Measurements from ENCODE around the gene RGL2. TPM values are rescaled to one million over a fixed set of nuclear protein-coding genes. Genes with fewer than 3 reads are reported as not detected.

RGL2 gene
- total and polyA plus RNA-seq, 2 of the 13 experiments (the other 11 are each of a cell fraction or from before 2014, with no cell fraction given) = 22.9 to 47.4 TPM

GRCh38 chr6:33317669-33318425 lies 19.1 kb upstream of the RGL2 start, which contains the start of gene ZBTB22 (continued):
- TF ChIP-seq, protein P1, sequence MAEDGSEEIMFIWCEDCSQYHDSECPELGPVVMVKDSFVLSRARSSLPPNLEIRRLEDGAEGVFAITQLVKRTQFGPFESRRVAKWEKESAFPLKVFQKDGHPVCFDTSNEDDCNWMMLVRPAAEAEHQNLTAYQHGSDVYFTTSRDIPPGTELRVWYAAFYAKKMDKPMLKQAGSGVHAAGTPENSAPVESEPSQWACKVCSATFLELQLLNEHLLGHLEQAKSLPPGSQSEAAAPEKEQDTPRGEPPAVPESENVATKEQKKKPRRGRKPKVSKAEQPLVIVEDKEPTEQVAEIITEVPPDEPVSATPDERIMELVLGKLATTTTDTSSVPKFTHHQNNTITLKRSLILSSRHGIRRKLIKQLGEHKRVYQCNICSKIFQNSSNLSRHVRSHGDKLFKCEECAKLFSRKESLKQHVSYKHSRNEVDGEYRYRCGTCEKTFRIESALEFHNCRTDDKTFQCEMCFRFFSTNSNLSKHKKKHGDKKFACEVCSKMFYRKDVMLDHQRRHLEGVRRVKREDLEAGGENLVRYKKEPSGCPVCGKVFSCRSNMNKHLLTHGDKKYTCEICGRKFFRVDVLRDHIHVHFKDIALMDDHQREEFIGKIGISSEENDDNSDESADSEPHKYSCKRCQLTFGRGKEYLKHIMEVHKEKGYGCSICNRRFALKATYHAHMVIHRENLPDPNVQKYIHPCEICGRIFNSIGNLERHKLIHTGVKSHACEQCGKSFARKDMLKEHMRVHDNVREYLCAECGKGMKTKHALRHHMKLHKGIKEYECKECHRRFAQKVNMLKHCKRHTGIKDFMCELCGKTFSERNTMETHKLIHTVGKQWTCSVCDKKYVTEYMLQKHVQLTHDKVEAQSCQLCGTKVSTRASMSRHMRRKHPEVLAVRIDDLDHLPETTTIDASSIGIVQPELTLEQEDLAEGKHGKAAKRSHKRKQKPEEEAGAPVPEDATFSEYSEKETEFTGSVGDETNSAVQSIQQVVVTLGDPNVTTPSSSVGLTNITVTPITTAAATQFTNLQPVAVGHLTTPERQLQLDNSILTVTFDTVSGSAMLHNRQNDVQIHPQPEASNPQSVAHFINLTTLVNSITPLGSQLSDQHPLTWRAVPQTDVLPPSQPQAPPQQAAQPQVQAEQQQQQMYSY (CRISPR knock-in tag; IDR thresholded peaks at IDR 0.05) = 0 out of 2 replicates have a peak, but pooled peaks have one; percentile 53
- TF ChIP-seq ZFY (CRISPR knock-in tag; IDR thresholded peaks at IDR 0.05) (peak; percentile 56; the same call in 1 of the 2 replicates), GMEB2 (CRISPR knock-in tag; IDR thresholded peaks at IDR 0.05; ENCODE audit: low read depth) (0 out of 2 replicates have a peak, but pooled peaks have one; percentile 29), ZNF318 (CRISPR knock-in tag; IDR thresholded peaks at IDR 0.05) (no peak), CBX1 (IDR thresholded peaks at IDR 0.05; ENCODE audit: low read depth) (no peak), HCFC1 (IDR thresholded peaks at IDR 0.05; ENCODE audit: low read depth, low read length) (0 out of 2 replicates have a peak, but pooled peaks have one; percentile 18), BHLHE40 (IDR thresholded peaks at IDR 0.05; ENCODE audit: low read length) (0 out of 2 replicates have a peak, but pooled peaks have one; percentile 26), ZBTB3 (CRISPR knock-in tag; IDR thresholded peaks at IDR 0.05; ENCODE audit: borderline replicate concordance, low read depth) (no peak), FOXM1 (CRISPR knock-in tag; IDR thresholded peaks at IDR 0.05) (no peak), KLF6 (CRISPR knock-in tag; IDR thresholded peaks at IDR 0.05) (peak; percentile 55), TEAD3 (CRISPR knock-in tag; optimal IDR thresholded peaks at IDR 0.05; ENCODE audit: borderline replicate concordance) (peak; percentile 86)
- TF ChIP-seq, protein P2, sequence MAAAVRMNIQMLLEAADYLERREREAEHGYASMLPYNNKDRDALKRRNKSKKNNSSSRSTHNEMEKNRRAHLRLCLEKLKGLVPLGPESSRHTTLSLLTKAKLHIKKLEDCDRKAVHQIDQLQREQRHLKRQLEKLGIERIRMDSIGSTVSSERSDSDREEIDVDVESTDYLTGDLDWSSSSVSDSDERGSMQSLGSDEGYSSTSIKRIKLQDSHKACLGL (CRISPR knock-in tag; IDR thresholded peaks at IDR 0.05) = no peak
- TF ChIP-seq, protein P3, sequence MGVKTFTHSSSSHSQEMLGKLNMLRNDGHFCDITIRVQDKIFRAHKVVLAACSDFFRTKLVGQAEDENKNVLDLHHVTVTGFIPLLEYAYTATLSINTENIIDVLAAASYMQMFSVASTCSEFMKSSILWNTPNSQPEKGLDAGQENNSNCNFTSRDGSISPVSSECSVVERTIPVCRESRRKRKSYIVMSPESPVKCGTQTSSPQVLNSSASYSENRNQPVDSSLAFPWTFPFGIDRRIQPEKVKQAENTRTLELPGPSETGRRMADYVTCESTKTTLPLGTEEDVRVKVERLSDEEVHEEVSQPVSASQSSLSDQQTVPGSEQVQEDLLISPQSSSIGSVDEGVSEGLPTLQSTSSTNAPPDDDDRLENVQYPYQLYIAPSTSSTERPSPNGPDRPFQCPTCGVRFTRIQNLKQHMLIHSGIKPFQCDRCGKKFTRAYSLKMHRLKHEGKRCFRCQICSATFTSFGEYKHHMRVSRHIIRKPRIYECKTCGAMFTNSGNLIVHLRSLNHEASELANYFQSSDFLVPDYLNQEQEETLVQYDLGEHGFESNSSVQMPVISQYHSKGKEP (CRISPR knock-in tag; IDR thresholded peaks at IDR 0.05) = 0 out of 2 replicates have a peak, but pooled peaks have one; percentile 48

Measured in HepG2 (cell line).